Measurements from ENCODE around the gene TGFB2.

- TF ChIP-seq CTCF (IDR thresholded peaks at IDR 0.05; ENCODE audit: low read depth, low read length), result no peak
- TF ChIP-seq EZH2phosphoT487 (IDR thresholded peaks at IDR 0.05; ENCODE audit: low read depth), result no peak
Observed at GRCh38 chr1:218297461-218297860, 47.7 kb upstream of the TGFB2 start.
